ENCODE results near the gene GALNT3.

Gene GALNT3

DNA sequence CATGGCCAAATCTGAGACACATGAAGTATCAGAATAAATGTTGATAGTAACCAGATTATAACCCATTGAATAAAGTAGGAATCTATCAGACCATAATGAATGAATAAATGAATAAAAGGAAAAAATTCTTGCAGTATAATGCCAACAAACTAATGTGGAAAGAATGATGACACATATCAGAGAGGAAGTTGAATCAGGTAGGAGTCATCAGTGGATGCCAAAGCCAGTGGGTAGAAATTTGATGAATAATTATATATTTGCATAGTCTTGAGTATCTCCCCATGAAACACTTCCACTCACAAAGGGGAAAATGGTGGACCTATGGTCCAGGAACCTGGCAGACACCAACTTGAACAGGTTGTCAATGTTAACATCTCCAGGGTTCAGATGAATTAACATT lies 68.6 kb downstream of the GALNT3 start:
- TF ChIP-seq CTCF (IDR thresholded peaks at IDR 0.05; ENCODE audit: low read depth, low read length), result no peak
- peak; percentile 71 for DNase-seq (ENCODE audit: low read depth, low spot score)
- in situ Hi-C loops (cut with HindIII; ENCODE audit: low sequenced_read_pairs), result no loop called here
- H3K4me3 ChIP-seq (ENCODE audit: low read depth, low read length), result no peak overlapping the region

DNA sequence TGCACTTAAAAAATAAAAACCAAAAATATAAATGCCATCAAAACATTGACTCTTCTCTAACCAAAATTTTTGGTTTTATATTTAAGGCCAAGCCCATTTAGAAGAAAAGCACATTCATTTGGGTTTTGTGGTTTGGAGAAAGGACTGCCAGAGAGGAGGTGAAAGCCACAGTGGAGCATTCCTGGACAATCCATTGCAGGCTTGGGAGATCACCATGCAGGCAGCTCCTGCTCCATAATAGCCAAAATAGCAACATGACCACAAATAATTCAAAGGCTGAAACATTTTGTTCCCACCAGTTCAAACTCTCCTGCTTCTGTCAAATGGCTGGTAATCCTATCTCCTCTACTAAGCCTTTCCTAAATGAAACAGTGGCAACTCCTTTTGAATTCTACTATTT lies 73.5 kb downstream of the GALNT3 start:
- in situ Hi-C loops (cut with HindIII; ENCODE audit: low sequenced_read_pairs), result no loop called here
- DNase-seq (ENCODE audit: low read depth, low spot score), result peak; percentile 93
- no peak for TF ChIP-seq CTCF (IDR thresholded peaks at IDR 0.05; ENCODE audit: low read depth, low read length)
- no peak overlapping the region for H3K4me3 ChIP-seq (ENCODE audit: low read depth, low read length)

DNA sequence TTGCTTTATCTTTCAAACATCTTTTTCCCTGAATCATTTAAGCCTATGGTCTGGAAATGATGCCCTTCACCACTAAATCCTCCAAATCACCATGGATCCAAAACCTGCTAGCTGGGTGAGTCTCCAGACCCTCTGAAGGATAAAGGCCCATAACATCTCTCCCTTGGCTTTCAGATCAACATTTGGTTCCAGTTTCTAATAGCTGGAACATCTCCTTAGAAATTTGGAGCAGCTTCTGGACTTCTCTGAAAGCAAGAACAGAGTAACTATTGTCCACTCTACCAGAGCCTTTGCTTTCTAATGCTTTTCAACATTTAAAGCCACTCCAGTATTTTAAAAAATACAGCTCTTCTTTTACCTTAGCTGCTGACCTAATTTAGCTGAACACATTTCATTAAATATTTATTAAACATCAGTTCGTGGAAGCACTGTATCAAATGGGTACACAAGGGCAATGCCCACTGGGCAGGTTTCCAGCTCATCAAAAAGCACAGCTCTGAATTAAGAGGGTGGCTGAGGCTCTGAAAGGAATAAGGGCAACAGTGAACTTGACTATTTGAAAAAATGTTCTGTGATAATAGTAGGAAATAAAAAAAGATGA lies 75.3 kb downstream of the GALNT3 start:
- TF ChIP-seq CTCF (IDR thresholded peaks at IDR 0.05; ENCODE audit: low read depth, low read length), result no peak
- in situ Hi-C loops (cut with HindIII; ENCODE audit: low sequenced_read_pairs), result no loop called here

GRCh38 chr2:165716091-165716490 lies 78.0 kb downstream of the GALNT3 start:
- no peak overlapping the region for H3K4me3 ChIP-seq (ENCODE audit: low read depth, low read length)
- no peak for TF ChIP-seq CTCF (IDR thresholded peaks at IDR 0.05; ENCODE audit: low read depth, low read length)
- no peak for DNase-seq (ENCODE audit: low read depth, low spot score)
- in situ Hi-C loops (cut with HindIII; ENCODE audit: low sequenced_read_pairs), result no loop called here

More for the DNA sequence above, 75.3 kb downstream of the GALNT3 start:
- DNase-seq (ENCODE audit: low read depth, low spot score), result no peak
- H3K4me3 ChIP-seq (ENCODE audit: low read depth, low read length), result no peak overlapping the region

GRCh38 chr2:165706960-165707487 lies 87.0 kb downstream of the GALNT3 start:
- in situ Hi-C loops (cut with HindIII; ENCODE audit: low sequenced_read_pairs), result no loop called here
- H3K4me3 ChIP-seq (ENCODE audit: low read depth, low read length), result no peak overlapping the region
- TF ChIP-seq CTCF (IDR thresholded peaks at IDR 0.05; ENCODE audit: low read depth, low read length), result no peak
- no peak for DNase-seq (ENCODE audit: low read depth, low spot score)

DNA sequence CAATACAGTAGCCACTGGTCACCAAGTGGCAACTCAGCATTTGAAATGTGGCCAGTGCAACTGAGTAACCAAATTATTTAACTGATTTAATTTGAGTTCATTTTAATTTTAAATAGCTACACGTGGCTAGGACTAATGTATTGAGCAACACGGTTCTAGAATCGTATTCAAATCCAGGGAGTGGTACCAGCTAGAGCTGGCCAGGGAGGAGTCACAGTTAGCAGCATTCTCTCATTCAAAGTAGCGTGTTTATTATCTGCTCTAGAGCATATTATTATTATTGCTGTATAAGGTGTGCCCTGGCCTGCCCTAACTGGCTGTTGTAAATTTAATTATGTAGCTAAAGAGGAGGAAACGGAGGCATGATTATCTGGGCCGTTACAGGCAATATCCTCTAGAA lies 92.9 kb downstream of the GALNT3 start:
- DNase-seq (ENCODE audit: low read depth, low spot score), result no peak
- no peak overlapping the region for H3K4me3 ChIP-seq (ENCODE audit: low read depth, low read length)
- no peak for TF ChIP-seq CTCF (IDR thresholded peaks at IDR 0.05; ENCODE audit: low read depth, low read length)
- in situ Hi-C loops (cut with HindIII; ENCODE audit: low sequenced_read_pairs), result no loop called here
